Transverse colon (tissue), 4 donors: Measurements from ENCODE around the gene PRKCE. TPM values are rescaled to one million over a fixed set of nuclear protein-coding genes. Genes with fewer than 3 reads are reported as not detected.

ENCODE experiments used
- DNase-seq: peaks from one replicate; pipeline ENCODE4 v3.0.0-alpha.2; 2019
- H3K27ac ChIP-seq, 4 donors: fragments of 200-600 bp; sonication (generic); 2 replicates each; pipeline ENCODE4 v1.5.1; 2016 to 2018; ENCODE audit warnings: inconsistent platforms in 4 of 4
- H3K27me3 ChIP-seq: fragments of 200-600 bp; sonication (generic); 2 replicates; pipeline ENCODE4 v1.5.1; 2017; ENCODE audit warnings: inconsistent platforms
- H3K36me3 ChIP-seq, 4 donors: fragments of 200-600 bp; sonication (generic); 2 replicates each; pipeline ENCODE4 v1.5.1; 2017 to 2019; ENCODE audit warnings: inconsistent platforms in 4 of 4
- H3K4me1 ChIP-seq, 4 donors: fragments of 200-600 bp; sonication (generic); 2 replicates each; pipeline ENCODE4 v1.5.1; 2017 to 2020; ENCODE audit warnings: inconsistent platforms in 4 of 4
- H3K4me3 ChIP-seq, 4 donors: fragments of 200-600 bp; sonication (generic); 1 replicate in 1 of 4; 2 replicates in 3 of 4; pipeline versions ENCODE4 v1.5.1 to v1.6.1; 2017 to 2019; ENCODE audit warnings: inconsistent platforms in 4 of 4
- H3K9me3 ChIP-seq, 2 donors: fragments of 200-600 bp; sonication (generic); 2 replicates each; pipeline ENCODE4 v1.5.1; 2017 to 2019; ENCODE audit warnings: inconsistent platforms in 2 of 2
- CTCF ChIP-seq, 5 experiments: fragments of 200-600 bp in 3 of 5; fragments of 450-650 bp in 2 of 5; sonication (generic) in 3 of 5; IDR thresholded peaks; 1 replicate in 2 of 5; 2 replicates in 3 of 5; pipeline ENCODE4 v1.5.1; 2016 to 2017; ENCODE audit warnings: antibody characterized with exemption in 5 of 5, inconsistent platforms in 3 of 5, mild to moderate bottlenecking in 2 of 5, moderate library complexity in 1 of 5
- EP300 ChIP-seq: sonication (generic); formaldehyde crosslinking; IDR thresholded peaks from one replicate; pipeline ENCODE4 v1.6.1; 2017; ENCODE audit warnings: antibody characterized with exemption, low read depth
- POLR2A ChIP-seq: fragments of 450-650 bp; IDR thresholded peaks from one replicate; pipeline ENCODE4 v1.6.1; 2016; ENCODE audit warnings: antibody characterized with exemption, mild to moderate bottlenecking, moderate library complexity
- POLR2AphosphoS5 ChIP-seq, 3 donors: sonication (generic); formaldehyde crosslinking; IDR thresholded peaks; one replicate each; pipeline ENCODE4 v1.6.1; 2016; ENCODE audit warnings: antibody characterized with exemption in 3 of 3
- WGBS, 2 donors: methylation state at CpG; one replicate each; pipeline ENCODE4 v1.1.5; 2018; ENCODE audit warnings: low coverage in 1 of 2; 5-methylcytosine and 5-hydroxymethylcytosine counted together
- in situ Hi-C, 4 donors: fragments of 200-750 bp; cut with MboI; loops; one replicate each; pipeline versions ENCODE4 v1.15.0 to v1.15.1; 2017; ENCODE audit warnings: low sequenced_read_pairs in 3 of 4, low pct_ligation_motif_present in 1 of 4, low pct_unique_long_range_greater_than_20kb in 1 of 4
- intact Hi-C: fragments of 100-400 bp; cut with DNase I; formaldehyde crosslinking; loops from one replicate; pipeline ENCODE4 v1.15.1; 2023; ENCODE audit warnings: low total_unique reads
- total RNA-seq, 4 donors: library from RNA; depleted of rRNA; stranded (reverse); fragments of >200 nt; gene quantifications; one replicate each; pipeline ENCODE4 v1.1.0, GENCODE V29; 2016

PRKCE gene
- total RNA-seq, 4 donors from 2014 or later = 8.6 to 20.6 (median 11.3) TPM

- Histone ChIP-seq H3K27me3 (no peaks in the 10 kb centered on the region), H3K27ac (no peak overlapping the region), H3K4me1 (peaks cover 0 to 3% (median 1%) of the 10 kb centered on the region in 4 donors), H3K9me3 (no peaks in the 10 kb centered on the region), H3K36me3 (no peaks in the 10 kb centered on the region), H3K4me3 (no peak overlapping the region)
- WGBS, 2 donors = 55 to 57% methylated on average over 4 of the region's 4 CpGs
- DNase-seq = no peak
- TF ChIP-seq POLR2AphosphoS5 (IDR thresholded peaks at IDR 0.05) (no peak), CTCF (IDR thresholded peaks at IDR 0.05) (no peak), POLR2A (no peak), EP300 (no peak)
- in situ Hi-C loops = no loop called here
- intact Hi-C loops = no loop called here
Observed at GRCh38 chr2:45616658-45617411, 34.6 kb upstream of the PRKCE start.

- 25 to 46% methylated on average over 2 of the region's 2 CpGs for WGBS, 2 donors
- H3K36me3 ChIP-seq = no peaks in the 10 kb centered on the region
- H3K27me3 ChIP-seq = no peaks in the 10 kb centered on the region
- H3K9me3 ChIP-seq = no peaks in the 10 kb centered on the region
- H3K27ac ChIP-seq = no peak overlapping the region
- DNase-seq = no peak
- TF ChIP-seq POLR2A (no peak), CTCF (IDR thresholded peaks at IDR 0.05) (no peak)
- in situ Hi-C loops (no loop called here), intact Hi-C loops (no loop called here)
- H3K4me1 ChIP-seq = peaks cover 0 to 1% (median 0%) of the 10 kb centered on the region in 4 donors
- H3K4me3 ChIP-seq = no peak overlapping the region
Observed at GRCh38 chr2:45617496-45617895, 34.0 kb upstream of the PRKCE start.

GRCh38 chr2:45622336-45623075 lies 29.0 kb upstream of the PRKCE start:
- no peaks in the 10 kb centered on the region for H3K27me3 ChIP-seq
- intact Hi-C loops = no loop called here
- H3K9me3 ChIP-seq = no peaks in the 10 kb centered on the region
- in situ Hi-C loops = no loop called here
- H3K4me3 ChIP-seq = no peak overlapping the region
- H3K27ac ChIP-seq = no peak overlapping the region
- 88 to 91% methylated on average over 6 of the region's 6 CpGs for WGBS, 2 donors
- H3K36me3 ChIP-seq = no peaks in the 10 kb centered on the region
- H3K4me1 ChIP-seq = no peaks in the 10 kb centered on the region
- TF ChIP-seq POLR2AphosphoS5 (IDR thresholded peaks at IDR 0.05) = no peak
- TF ChIP-seq POLR2A = no peak
- TF ChIP-seq CTCF (IDR thresholded peaks at IDR 0.05) = no peak
- no peak for TF ChIP-seq EP300
- no peak for DNase-seq

- WGBS, 2 donors = 92 to 93% methylated on average over 2 to 3 of the region's 3 CpGs
- H3K27me3 ChIP-seq = no peaks in the 10 kb centered on the region
Observed at GRCh38 chr2:45623098-45623497, 28.4 kb upstream of the PRKCE start.

More at GRCh38 chr2:45623098-45623497, 28.4 kb upstream of the PRKCE start:
- no peaks in the 10 kb centered on the region for H3K4me1 ChIP-seq
- TF ChIP-seq POLR2AphosphoS5 (IDR thresholded peaks at IDR 0.05) = no peak
- in situ Hi-C loops = no loop called here
- no peak overlapping the region for H3K27ac ChIP-seq
- no peaks in the 10 kb centered on the region for H3K9me3 ChIP-seq
- DNase-seq = no peak
- no peaks in the 10 kb centered on the region for H3K36me3 ChIP-seq
- intact Hi-C loops = no loop called here
- no peak overlapping the region for H3K4me3 ChIP-seq
